22Rv1 (cell line): ENCODE measurements around the gene PTS.

Experiments used
- ZFX ChIP-seq: fragments of 450-650 bp; IDR thresholded peaks from 2 replicates; pipeline ENCODE4 v1.6.1; 2017; ENCODE audit warnings: antibody characterized with exemption, borderline replicate concordance
- TF ChIP-seq, protein P1 (sequence below): fragments of 450-650 bp; IDR thresholded peaks from 2 replicates; pipeline ENCODE4 v1.5.1; 2017; ENCODE audit warnings: mild to moderate bottlenecking

DNA sequence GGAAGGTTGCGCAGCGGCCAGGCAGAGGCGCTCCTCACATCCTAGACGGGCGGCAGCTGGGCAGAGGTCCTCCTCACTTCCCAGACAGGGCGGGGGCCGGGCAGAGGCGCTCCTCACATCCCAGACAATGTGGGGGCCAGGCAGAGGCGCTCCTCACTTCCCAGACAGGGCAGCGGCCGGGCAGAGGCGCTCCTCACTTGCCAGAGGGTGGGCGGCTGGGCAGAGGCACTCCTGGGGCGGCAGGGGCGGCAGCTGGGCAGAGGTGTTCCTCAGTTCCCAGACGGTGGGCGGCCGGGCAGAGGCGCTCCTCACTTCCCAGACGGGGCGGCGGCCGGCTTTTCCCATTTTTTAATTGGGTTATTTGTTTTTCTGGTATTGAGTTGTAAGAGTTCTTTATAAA lies 20.2 kb upstream of the PTS start:
- TF ChIP-seq, protein P1, sequence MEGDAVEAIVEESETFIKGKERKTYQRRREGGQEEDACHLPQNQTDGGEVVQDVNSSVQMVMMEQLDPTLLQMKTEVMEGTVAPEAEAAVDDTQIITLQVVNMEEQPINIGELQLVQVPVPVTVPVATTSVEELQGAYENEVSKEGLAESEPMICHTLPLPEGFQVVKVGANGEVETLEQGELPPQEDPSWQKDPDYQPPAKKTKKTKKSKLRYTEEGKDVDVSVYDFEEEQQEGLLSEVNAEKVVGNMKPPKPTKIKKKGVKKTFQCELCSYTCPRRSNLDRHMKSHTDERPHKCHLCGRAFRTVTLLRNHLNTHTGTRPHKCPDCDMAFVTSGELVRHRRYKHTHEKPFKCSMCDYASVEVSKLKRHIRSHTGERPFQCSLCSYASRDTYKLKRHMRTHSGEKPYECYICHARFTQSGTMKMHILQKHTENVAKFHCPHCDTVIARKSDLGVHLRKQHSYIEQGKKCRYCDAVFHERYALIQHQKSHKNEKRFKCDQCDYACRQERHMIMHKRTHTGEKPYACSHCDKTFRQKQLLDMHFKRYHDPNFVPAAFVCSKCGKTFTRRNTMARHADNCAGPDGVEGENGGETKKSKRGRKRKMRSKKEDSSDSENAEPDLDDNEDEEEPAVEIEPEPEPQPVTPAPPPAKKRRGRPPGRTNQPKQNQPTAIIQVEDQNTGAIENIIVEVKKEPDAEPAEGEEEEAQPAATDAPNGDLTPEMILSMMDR: no peak
- TF ChIP-seq ZFX: no peak
